GM15510 (cell line): Measurements from ENCODE around the gene MAN1C1.

Source experiments
- POLR2A ChIP-seq: IDR thresholded peaks from 3 replicates; pipeline ENCODE4 v1.6.1; 2011; ENCODE audit warnings: borderline replicate concordance; ENCODE audit not compliant: insufficient read length; ENCODE audit errors: extremely low read depth

Gene MAN1C1

DNA sequence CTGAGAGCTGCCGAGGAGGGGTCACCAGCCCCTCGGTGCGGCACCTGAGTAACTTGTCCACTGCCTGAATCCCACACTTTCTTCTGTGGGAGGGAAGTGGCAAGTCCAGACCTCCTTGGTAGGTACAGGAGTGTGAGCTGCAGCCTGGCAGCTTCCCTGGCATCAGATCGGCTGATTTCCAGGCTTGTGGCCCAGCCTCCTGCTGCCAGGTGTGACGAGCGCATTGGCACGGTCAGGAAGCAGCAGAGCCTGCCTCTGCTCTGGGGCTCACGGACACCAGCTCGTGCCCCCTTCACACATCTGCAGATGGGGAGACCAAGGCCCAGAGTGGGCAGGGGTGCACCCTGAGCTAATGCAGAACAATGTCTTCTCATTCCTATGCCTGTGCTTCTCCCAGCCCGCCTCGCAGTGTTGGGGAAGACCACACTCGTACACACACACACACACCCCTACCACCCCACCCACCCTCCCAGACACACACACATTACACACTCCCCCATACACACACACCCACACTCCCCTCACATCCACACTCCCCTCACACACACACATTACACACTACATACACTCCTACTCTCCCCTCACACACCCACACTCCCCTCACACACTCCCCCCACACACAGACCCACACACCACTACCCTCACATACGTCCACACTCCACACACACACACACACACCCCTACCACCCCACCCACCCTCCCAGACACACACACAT lies 150.3 kb downstream of the MAN1C1 start:
- no peak for TF ChIP-seq POLR2A

DNA sequence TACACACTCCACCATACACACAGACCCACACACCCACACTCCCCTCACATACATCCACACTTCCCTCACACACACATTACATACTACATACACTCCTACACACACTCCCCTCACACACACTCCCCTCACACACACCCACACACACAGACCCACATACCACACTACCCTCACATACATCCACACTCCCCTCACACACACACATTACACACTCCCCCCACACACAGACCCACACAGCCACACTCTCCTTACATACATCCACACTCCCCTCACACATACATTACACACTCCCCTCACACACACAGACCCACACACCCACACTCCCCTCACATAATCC lies 150.8 kb downstream of the MAN1C1 start:
- no peak for TF ChIP-seq POLR2A

DNA sequence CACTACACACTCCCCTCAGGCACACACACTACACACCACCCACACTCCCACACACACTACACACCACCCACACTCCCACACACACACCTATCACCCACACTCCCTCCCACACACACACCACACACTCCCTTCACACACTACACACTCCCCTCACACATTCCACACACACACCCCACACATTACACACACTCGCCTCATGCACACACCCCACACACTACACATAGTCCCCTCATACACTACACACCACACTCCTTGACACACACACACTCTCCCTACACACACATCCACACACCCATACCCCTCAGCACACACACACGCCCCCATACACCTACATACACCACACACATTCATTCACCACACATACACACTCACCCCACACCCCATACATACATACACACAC lies 152.4 kb downstream of the MAN1C1 start:
- no peak for TF ChIP-seq POLR2A

- no peak for TF ChIP-seq POLR2A
Observed at GRCh38 chr1:25769625-25770383, 153.2 kb downstream of the MAN1C1 start.

DNA sequence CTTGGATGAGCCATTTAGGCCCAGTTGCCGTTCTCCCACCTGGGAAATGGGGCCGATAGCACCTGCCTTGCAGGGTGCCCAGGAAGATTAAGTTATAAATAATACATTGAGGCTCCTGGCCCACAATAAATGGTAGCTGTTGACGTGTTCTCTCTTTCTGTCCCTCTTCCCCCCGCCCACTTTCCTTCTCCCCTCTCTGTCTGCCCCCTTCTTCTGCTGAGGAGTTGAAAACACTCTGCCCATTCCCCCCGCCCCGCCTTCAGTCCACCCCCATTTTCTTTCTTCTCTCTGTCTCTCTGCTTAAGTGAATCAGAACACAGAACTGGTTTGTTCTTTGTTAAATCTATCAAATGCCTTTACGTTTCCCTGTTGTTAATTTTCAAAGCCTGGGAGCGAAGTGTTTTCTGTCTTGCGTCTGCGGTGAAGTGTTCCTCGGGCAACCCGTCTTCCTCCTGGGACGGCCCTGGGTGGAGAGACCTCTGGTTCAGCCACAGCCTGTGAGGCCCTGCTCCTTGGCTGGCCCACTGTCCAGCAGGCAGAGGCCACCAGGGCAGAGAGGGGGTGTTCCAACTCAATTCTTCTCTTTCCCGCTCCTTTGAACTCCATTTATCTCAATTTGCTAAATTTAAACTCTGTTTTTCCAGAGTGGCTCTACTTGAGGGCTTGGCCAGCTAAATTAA lies 154.1 kb downstream of the MAN1C1 start:
- no peak for TF ChIP-seq POLR2A

DNA sequence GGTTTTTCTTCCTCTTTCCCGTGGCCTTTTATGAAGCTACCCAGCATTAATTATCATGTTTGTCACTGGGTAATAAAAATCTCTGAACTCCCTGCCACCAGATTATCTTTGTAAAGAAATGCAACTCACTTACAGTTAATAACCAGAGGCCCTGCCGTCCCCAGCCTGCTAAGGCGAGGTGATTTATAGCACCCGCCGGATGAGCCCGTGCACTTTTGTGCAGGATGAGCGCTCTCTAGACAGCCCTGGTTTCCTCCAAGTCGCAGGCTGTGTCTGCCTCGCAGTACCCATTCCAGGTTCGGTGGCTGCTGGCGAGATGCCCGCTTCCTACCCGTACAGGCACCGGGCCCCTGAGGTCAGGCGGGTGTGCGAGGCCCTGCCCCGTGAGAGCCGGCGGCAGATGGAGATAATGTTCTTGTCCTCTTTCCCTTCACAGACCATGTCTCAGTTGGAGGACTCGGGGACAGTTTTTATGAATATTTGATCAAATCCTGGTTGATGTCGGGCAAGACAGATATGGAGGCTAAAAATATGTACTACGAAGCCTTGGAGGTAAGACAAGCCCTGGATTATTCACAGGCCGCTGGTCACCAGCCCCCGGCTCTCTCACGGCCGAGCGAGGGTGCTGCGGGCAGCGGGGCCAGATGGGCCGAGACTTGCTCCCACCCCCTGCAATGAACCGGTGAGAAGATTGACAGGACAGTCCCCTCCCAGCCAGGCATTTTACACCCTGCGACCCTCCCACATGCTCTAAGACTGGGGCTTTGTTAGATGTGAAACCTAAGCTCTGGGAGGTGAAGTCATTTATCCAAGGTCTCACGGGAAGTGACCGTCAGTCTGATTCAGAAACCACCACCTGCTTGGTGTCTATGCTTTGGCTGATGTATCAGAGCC lies 154.9 kb downstream of the MAN1C1 start:
- TF ChIP-seq POLR2A: no peak

GRCh38 chr1:25772164-25772563 lies 155.6 kb downstream of the MAN1C1 start:
- no peak for TF ChIP-seq POLR2A

GRCh38 chr1:25772692-25773245 lies 156.2 kb downstream of the MAN1C1 start:
- no peak for TF ChIP-seq POLR2A

DNA sequence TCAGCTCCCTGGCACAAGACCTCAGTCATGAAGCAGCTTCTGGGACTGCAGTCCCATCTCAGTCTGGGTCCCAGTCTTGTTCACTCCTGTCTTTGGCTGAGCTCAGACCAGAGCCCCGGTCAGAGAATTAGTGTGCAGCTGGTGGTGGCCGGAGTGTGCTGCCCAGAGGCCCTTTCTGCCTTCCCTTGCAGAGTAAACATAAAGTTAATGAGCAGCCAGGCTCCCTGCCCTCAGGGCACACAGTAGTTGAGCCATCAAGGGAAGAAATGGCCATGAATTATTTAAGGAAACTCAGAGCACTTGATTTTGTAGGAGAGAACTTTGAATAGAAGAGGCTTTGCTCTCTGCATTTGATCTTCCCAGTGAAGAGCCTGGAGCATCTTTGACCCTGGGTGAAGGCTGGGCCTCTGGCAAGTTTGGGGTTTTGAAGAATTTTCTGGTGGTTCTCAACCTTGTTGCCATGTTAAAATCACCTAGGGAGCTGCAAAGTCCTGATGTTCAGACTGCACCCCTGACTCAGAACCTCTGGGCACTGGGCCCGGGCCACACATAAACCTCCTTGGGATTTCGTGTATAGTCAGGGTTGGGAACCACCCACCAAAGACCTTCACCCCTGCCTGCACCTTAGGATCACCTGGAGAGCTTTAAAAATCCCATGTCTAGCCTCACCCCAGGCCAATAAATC lies 157.0 kb downstream of the MAN1C1 start:
- no peak for TF ChIP-seq POLR2A

GRCh38 chr1:25774206-25774803 lies 157.7 kb downstream of the MAN1C1 start:
- no peak for TF ChIP-seq POLR2A

- no peak for TF ChIP-seq POLR2A
Observed at GRCh38 chr1:25774921-25775771, 158.6 kb downstream of the MAN1C1 start.

- no peak for TF ChIP-seq POLR2A
Observed at GRCh38 chr1:25779388-25779787, 162.8 kb downstream of the MAN1C1 start.

- no peak for TF ChIP-seq POLR2A
Observed at GRCh38 chr1:25779894-25780293, 163.3 kb downstream of the MAN1C1 start.
